ENCODE data around the gene BTNL9.
"Not testable (repeated sequence)": the region's sequence is repeated elsewhere in the genome, so short reads cannot be mapped to it uniquely, and the experiment has no call there.

The BTNL9 gene

GRCh38 chr5:181062631-181063030, 22.6 kb downstream of the BTNL9 start:
- no peak for DNase-seq (ENCODE audit: low spot score)

GRCh38 chr5:181063514-181063913, 23.4 kb downstream of the BTNL9 start:
- no peak for DNase-seq (ENCODE audit: low spot score)

GRCh38 chr5:181064987-181065386, 24.9 kb downstream of the BTNL9 start:
- no peak for DNase-seq (ENCODE audit: low spot score)

- DNase-seq (ENCODE audit: low spot score) = no peak
These were observed 29.9 kb downstream of the BTNL9 start for GRCh38 chr5:181069767-181070491.

GRCh38 chr5:181070523-181070922, 30.5 kb downstream of the BTNL9 start:
- no peak for DNase-seq (ENCODE audit: low spot score)

- no peak for DNase-seq (ENCODE audit: low spot score)
These were observed 31.2 kb downstream of the BTNL9 start for GRCh38 chr5:181071257-181071656.

- DNase-seq (ENCODE audit: low spot score) = no peak
These were observed 36.9 kb downstream of the BTNL9 start for GRCh38 chr5:181076920-181077319.

- DNase-seq (ENCODE audit: low spot score) = no peak
These were observed 41.9 kb downstream of the BTNL9 start for GRCh38 chr5:181081989-181082388.

- DNase-seq (ENCODE audit: low spot score) = no peak
These were observed 44.6 kb downstream of the BTNL9 start for GRCh38 chr5:181084621-181085195.

- no peak for DNase-seq (ENCODE audit: low spot score)
These were observed 46.2 kb downstream of the BTNL9 start for GRCh38 chr5:181086026-181086883.

- no peak for DNase-seq (ENCODE audit: low spot score)
These were observed 46.8 kb downstream of the BTNL9 start for GRCh38 chr5:181086884-181087205.

GRCh38 chr5:181087309-181087708, 47.2 kb downstream of the BTNL9 start:
- DNase-seq (ENCODE audit: low spot score) = no peak

- peak; percentile 28 for DNase-seq (ENCODE audit: low spot score)
These were observed 48.2 kb downstream of the BTNL9 start for GRCh38 chr5:181088289-181088688.

GRCh38 chr5:181092428-181092827, 52.4 kb downstream of the BTNL9 start:
- DNase-seq (ENCODE audit: low spot score) = no peak

GRCh38 chr5:181095162-181095561, 55.1 kb downstream of the BTNL9 start:
- DNase-seq (ENCODE audit: low spot score) = not testable (repeated sequence)

- not testable (repeated sequence) for DNase-seq (ENCODE audit: low spot score)
These were observed 56.8 kb downstream of the BTNL9 start for GRCh38 chr5:181096721-181097382.

GRCh38 chr5:181097383-181097753, 57.3 kb downstream of the BTNL9 start:
- not testable (repeated sequence) for DNase-seq (ENCODE audit: low spot score)

- DNase-seq (ENCODE audit: low spot score) = not testable (repeated sequence)
These were observed 57.9 kb downstream of the BTNL9 start for GRCh38 chr5:181097759-181098491.

- peak; percentile 36 for DNase-seq (ENCODE audit: low spot score)
These were observed 58.9 kb downstream of the BTNL9 start for GRCh38 chr5:181098762-181099601.

- DNase-seq (ENCODE audit: low spot score) = peak; percentile 23
These were observed 59.6 kb downstream of the BTNL9 start for GRCh38 chr5:181099602-181100086.

Data from cerebellar cortex (tissue), 1 donor.